ENCODE results near the gene PCCA. TPM values are rescaled to one million over a fixed set of nuclear protein-coding genes. Genes with fewer than 3 reads are reported as not detected.
"Not testable (repeated sequence)": the region's sequence is repeated elsewhere in the genome, so short reads cannot be mapped to it uniquely, and the experiment has no call there.

The PCCA gene
- total and polyA plus RNA-seq, 8 donors: 31.4 to 140 (median 77.0) TPM

GRCh38 chr13:100387416-100387815 lies 298.5 kb downstream of the PCCA start:
- Histone ChIP-seq H3K4me3 (no peak overlapping the region), H3K36me3 (peaks cover 0 to 33% (median 21%) of the 10 kb centered on the region in 4 donors), H3K27ac (no peak overlapping the region), H3K9me3 (no peaks in the 10 kb centered on the region), H3K27me3 (no peaks in the 10 kb centered on the region), H3K4me1 (peaks cover 0 to 4% (median 0%) of the 10 kb centered on the region in 4 donors)
- TF ChIP-seq POLR2A (IDR thresholded peaks at IDR 0.05): no peak
- TF ChIP-seq CTCF (IDR thresholded peaks at IDR 0.05): no peak
- no peak for TF ChIP-seq EP300 (IDR thresholded peaks at IDR 0.05)
- TF ChIP-seq POLR2AphosphoS5 (IDR thresholded peaks at IDR 0.05): no peak
- intact Hi-C loops (cut with DNase I; ENCODE audit: low total_unique reads): no loop called here
- WGBS, 5 donors: 91 to 95% (median 91%) methylated on average over 3 of the region's 3 CpGs
- no peak for DNase-seq

GRCh38 chr13:100388150-100388549 lies 299.3 kb downstream of the PCCA start:
- H3K4me1 ChIP-seq; DNase-seq; H3K27me3 ChIP-seq; H3K4me3 ChIP-seq; H3K9me3 ChIP-seq; intact Hi-C loops (cut with DNase I; ENCODE audit: low total_unique reads); H3K27ac ChIP-seq: not testable (repeated sequence)
- peaks cover 0 to 33% (median 21%) of the 10 kb centered on the region in 4 donors for H3K36me3 ChIP-seq
- 96 to 100% (median 98%) methylated on average over 5 of the region's 5 CpGs for WGBS, 5 donors

- Histone ChIP-seq H3K4me1 (peaks cover 0 to 5% (median 2%) of the 10 kb centered on the region in 4 donors), H3K27me3 (no peaks in the 10 kb centered on the region), H3K36me3 (peaks cover 0 to 33% (median 21%) of the 10 kb centered on the region in 4 donors), H3K27ac (no peak overlapping the region), H3K4me3 (no peak overlapping the region), H3K9me3 (no peaks in the 10 kb centered on the region)
- TF ChIP-seq EP300 (IDR thresholded peaks at IDR 0.05) (no peak), POLR2AphosphoS5 (IDR thresholded peaks at IDR 0.05) (no peak), CTCF (IDR thresholded peaks at IDR 0.05) (no peak), POLR2A (IDR thresholded peaks at IDR 0.05) (no peak)
- 75 to 97% (median 88%) methylated on average over 4 of the region's 4 CpGs for WGBS, 5 donors
- no peak for DNase-seq
- intact Hi-C loops (cut with DNase I; ENCODE audit: low total_unique reads): no loop called here
These were observed 300.0 kb downstream of the PCCA start for GRCh38 chr13:100388923-100389322.

- no peak overlapping the region for H3K4me3 ChIP-seq
- no peaks in the 10 kb centered on the region for H3K9me3 ChIP-seq
- peaks cover 0 to 33% (median 21%) of the 10 kb centered on the region in 4 donors for H3K36me3 ChIP-seq
- TF ChIP-seq EP300 (IDR thresholded peaks at IDR 0.05) (no peak), CTCF (IDR thresholded peaks at IDR 0.05) (no peak), POLR2AphosphoS5 (IDR thresholded peaks at IDR 0.05) (no peak), POLR2A (IDR thresholded peaks at IDR 0.05) (no peak)
- no peak for DNase-seq
- H3K4me1 ChIP-seq: peaks cover 0 to 5% (median 2%) of the 10 kb centered on the region in 4 donors
- no peak overlapping the region for H3K27ac ChIP-seq
- H3K27me3 ChIP-seq: no peaks in the 10 kb centered on the region
- 73 to 86% (median 85%) methylated on average over 3 of the region's 3 CpGs for WGBS, 5 donors
- intact Hi-C loops (cut with DNase I; ENCODE audit: low total_unique reads): no loop called here
These were observed 300.7 kb downstream of the PCCA start for GRCh38 chr13:100389617-100390016.
